ENCODE results near the gene TADA3. TPM values are rescaled to one million over a fixed set of nuclear protein-coding genes. Genes with fewer than 3 reads are reported as not detected.

Gene TADA3
- 94.1 and 96.5 TPM in 2 replicates for total RNA-seq

DNA sequence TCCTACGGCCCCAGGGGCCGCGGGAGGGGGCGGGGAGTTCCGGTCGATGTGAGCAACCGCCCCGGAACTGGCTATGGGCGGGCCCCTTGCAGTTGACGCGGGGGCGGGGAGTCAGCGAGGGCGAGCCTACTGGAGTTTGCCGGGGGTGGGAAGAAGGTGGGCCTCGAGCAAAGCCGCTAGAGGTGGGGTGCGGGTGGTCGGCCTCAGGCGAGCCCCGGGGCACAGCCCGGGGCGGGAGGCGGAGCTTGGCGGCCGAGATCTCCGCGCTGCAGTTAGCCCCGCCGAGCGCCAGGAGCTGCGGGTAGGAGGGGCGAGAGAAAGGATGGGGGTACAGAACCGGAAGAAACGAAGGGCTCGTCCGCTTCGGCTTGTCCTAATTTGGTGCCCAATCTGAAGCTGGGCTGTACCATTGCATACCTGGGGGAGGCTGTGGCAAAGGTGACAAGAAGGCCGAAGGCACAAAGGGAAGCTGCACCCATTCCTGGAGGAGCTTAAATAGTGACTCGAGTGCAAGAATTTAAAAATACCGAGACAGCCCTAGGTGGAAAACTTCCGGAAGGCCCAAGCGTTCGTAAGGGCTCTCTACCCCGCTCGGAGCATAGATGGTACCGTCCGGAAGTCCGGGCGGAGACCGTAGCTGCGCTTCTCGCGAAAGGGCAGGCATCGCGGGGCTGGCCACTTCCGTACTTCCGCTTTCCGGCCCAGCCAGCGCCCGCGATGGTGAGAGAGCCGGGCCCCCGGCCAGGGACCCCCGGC lies at the start of gene TADA3, which contains the start of gene ARPC4:
Gene TADA3 (minus strand): TSS at position 69 of the 756 bp plus-strand sequence. CDS start 1,007 bp downstream, outside the sequence.
Gene ARPC4 (plus strand): TSS at position 678 of the 756 bp plus-strand sequence. CDS start 40 bp downstream, at position 718.

DNA sequence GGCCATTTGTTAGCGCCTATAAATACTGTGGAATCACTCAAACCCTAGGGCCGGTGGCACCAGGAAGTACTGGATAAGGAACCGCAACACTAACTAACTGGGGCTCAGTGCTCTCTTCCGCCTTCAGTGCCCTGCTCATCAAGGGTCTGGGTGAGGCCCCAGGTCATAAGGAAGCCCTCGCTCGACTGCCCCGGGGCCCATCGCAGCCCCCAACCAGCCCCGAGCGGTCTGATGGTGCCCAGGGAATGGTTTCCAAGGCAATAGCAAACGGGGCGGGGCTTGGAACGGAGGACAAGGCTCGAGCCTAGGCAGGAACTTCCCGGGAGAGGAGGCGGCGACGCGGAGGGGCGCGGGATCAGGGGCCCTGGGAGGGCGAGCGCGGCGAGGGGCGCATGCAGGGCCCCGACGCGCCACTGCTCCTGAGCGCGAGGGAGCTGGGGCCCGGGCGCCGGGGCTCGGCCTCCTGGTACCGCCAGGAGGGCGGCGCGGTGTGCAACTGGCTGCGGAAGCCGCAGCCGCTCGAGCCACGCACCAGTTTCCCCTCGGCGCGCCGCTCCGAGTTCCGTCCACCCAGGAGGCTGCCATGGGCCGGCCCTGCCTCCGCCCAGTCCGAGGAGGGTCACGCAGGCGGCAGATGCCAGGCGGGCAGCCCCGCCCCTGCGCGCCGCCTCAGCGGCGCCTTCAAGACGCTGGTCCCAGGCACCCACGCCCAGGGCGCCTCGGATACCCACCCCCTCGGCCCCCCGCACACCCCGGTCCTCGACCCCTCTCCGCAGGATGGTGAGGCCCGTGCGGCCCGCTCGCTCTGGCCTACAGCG lies 17.6 kb upstream of the TADA3 start, which contains the start of gene TTLL3:
Gene TTLL3 (plus strand): TSS at position 648 of the 818 bp plus-strand sequence. CDS start 400 bp downstream, outside the sequence.

DNA sequence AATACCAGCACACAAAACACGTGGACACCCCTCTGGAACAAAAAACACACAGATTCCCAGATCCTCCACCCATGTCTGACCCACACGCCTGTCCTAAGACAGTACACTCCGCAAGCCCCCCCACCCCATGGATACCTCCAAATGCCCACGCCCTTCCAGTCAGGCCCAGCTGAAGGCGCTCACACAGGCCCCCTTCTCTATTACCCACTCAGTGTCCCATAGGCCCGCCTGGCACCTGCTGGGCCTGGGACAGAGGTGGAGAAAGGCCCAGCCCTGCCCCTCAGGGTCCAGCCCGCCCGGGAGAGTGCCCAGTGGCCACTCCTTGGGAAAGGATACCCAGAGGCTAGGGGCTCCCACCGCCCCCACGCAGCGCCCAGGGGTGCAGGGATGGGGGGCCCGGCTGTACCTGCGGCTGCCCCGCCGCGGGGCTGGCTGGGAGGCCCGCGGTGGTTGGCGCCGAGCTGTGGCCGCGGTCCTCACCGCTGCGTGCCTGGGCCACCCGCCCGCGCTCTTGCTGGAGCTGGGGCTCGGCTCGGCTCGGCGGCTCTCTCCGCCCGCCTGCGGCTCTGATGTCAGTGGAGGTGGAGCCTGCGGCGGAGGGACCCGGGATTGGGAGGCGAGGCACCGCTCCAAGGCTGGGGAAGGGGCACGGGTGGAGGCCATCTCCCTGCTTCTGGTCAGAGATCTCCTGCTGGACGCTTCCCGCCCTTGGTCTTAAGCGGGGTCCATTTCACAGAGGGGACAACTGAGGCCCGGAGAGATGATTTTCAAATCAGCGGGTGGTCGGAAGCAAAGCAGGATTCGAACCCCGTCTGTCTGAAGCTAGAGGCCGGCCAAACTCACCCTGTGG lies 22.6 kb downstream of the TADA3 start, which contains the start of gene CAMK1:
Gene CAMK1 (minus strand): TSS at position 522 of the 850 bp plus-strand sequence. CDS start 2,198 bp downstream, outside the sequence.

GRCh38 chr3:9749645-9750555 lies 42.4 kb downstream of the TADA3 start, which contains the start of gene OGG1:
TSS of gene OGG1 (plus strand) at chr3:9749952. CDS start at chr3:9750287, 335 bp downstream.

DNA sequence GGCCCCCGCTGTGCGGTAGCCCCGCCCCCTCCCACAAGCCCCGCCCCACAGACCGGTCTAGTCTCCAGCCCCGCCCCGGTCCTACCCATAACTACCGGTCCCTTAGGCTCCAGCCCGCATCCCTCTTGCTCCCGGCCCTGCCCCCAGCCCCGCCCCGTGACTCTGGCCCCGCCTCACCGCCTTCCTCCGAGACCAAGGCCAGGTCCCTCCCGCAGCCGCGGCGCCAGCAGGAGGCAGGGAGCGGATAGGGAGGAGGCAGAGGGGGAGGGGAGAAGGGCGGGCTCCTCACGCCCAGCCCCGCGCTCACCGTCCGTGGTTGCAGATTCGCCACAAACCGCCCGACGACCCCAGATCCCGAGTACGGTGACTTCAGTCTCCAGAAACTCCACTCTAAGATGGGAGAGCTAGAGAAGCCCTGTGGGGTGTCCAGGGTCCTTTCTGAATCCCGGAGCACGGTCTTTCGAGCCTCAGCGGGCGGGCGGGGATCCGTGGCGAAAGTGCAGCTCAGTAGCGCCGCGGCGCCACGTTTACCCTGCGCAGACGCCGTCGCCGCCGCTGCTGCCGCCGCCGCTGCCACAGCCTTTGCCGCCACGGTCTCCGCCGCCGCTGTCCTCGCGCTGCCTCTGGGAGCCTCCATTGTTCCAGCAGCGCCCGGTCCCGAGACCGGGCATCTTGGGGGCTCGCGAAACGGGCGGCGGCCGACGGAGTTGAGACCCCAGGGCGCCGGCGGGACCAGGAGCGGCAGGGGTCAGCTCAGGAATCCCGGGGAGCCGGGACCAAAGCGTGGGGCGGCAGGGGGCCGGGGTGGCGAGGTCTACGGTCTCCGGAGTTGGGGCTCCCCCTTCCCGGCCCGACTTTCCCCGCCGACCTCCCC lies 60.8 kb downstream of the TADA3 start, which contains the start of gene BRPF1:
Gene BRPF1 (plus strand): TSS at position 530 of the 874 bp plus-strand sequence. CDS start 2,406 bp downstream, outside the sequence.

Other genes with a start within 250 kb of the TADA3 start
- gene LHFPL4, start 238.7 kb downstream of the TADA3 start, total RNA-seq: 0.12 TPM in 1 of 2 replicates, not detected in the other
- 38.1 and 44.3 TPM in 2 replicates for gene MTMR14, start 143.0 kb downstream of the TADA3 start, total RNA-seq
- not detected in 2 replicates for gene CPNE9, start 88.6 kb downstream of the TADA3 start, total RNA-seq
- gene BRPF1, start 60.7 kb downstream of the TADA3 start, total RNA-seq: 25.6 and 27.0 TPM in 2 replicates
- 35.4 and 38.3 TPM in 2 replicates for gene OGG1, start 42.5 kb downstream of the TADA3 start, total RNA-seq
- gene CAMK1, start 22.5 kb downstream of the TADA3 start, total RNA-seq: 24.0 and 24.9 TPM in 2 replicates
- gene ARPC4, start 609 bp upstream of the TADA3 start, total RNA-seq: 190 and 236 TPM in 2 replicates
- 40.9 and 45.4 TPM in 2 replicates for gene TTLL3, start 17.8 kb upstream of the TADA3 start, total RNA-seq
- 30.3 and 33.2 TPM in 2 replicates for gene RPUSD3, start 51.5 kb upstream of the TADA3 start, total RNA-seq
- not detected in 2 replicates for gene CIDEC, start 87.8 kb upstream of the TADA3 start, total RNA-seq
- gene JAGN1, start 98.1 kb upstream of the TADA3 start, total RNA-seq: 28.4 and 30.7 TPM in 2 replicates
- gene IL17RE, start 110.4 kb upstream of the TADA3 start, total RNA-seq: 3.2 and 6.9 TPM in 2 replicates
- 63.6 and 69.1 TPM in 2 replicates for gene IL17RC, start 124.6 kb upstream of the TADA3 start, total RNA-seq
- 20.1 and 29.8 TPM in 2 replicates for gene CRELD1, start 141.4 kb upstream of the TADA3 start, total RNA-seq
- gene PRRT3, start 159.9 kb upstream of the TADA3 start, total RNA-seq: 4.9 and 6.0 TPM in 2 replicates
- 37.6 and 69.6 TPM in 2 replicates for gene EMC3, start 194.4 kb upstream of the TADA3 start, total RNA-seq
- 3.4 and 4.6 TPM in 2 replicates for gene FANCD2, start 234.0 kb upstream of the TADA3 start, total RNA-seq